Upper lobe of right lung (tissue), 1 donor: ENCODE results near the gene WDR62. TPM values are rescaled to one million over a fixed set of nuclear protein-coding genes. Genes with fewer than 3 reads are reported as not detected.
A peak's percentile ranks its signal among the peaks of the same experiment; 100 is the strongest.

Experiments
- ATAC-seq: fragments of 200-7000 bp; cut with Tn5 transposase; one replicate; pipeline ENCODE4 v1.9.1; 2020; ENCODE audit warnings: mild to moderate bottlenecking, moderate library complexity
- DNase-seq: peaks from one replicate; pipeline ENCODE4 v3.0.0-alpha.2; 2020
- H3K27ac ChIP-seq: fragments of 200-600 bp; one replicate; pipeline ENCODE4 v1.8.0; 2022
- H3K27me3 ChIP-seq: fragments of 200-600 bp; one replicate; pipeline ENCODE4 v1.8.0; 2022; ENCODE audit warnings: mild to moderate bottlenecking
- H3K36me3 ChIP-seq: fragments of 200-600 bp; one replicate; pipeline ENCODE4 v1.8.0; 2022
- H3K4me1 ChIP-seq: fragments of 200-600 bp; one replicate; pipeline ENCODE4 v1.8.0; 2022
- H3K4me3 ChIP-seq: fragments of 200-600 bp; one replicate; pipeline ENCODE4 v1.8.0; 2022; ENCODE audit warnings: mild to moderate bottlenecking
- H3K9me3 ChIP-seq: fragments of 200-600 bp; one replicate; pipeline ENCODE4 v1.8.0; 2022
- intact Hi-C: fragments of 100-400 bp; cut with DNase I; formaldehyde crosslinking; loops from one replicate; pipeline ENCODE4 v1.11.0; 2022
- total RNA-seq: library from RNA; stranded (reverse); fragmentation: NEBNext Ultra II Directional; extraction: Animal tissue kit (Norgen Biotek cat#: 25700); gene quantifications from one replicate; pipeline ENCODE4 v1.2.1, GENCODE V29; 2021
- TF ChIP-seq, protein P1 (sequence below): fragments of 200-600 bp; IDR thresholded peaks from one replicate; pipeline ENCODE4 v1.8.0; 2022; ENCODE audit warnings: antibody characterized with exemption
- donor health status: DM: no; HTN: yes; CAD: no; lungs with severe emphysema.

The WDR62 gene
- total RNA-seq, 1 donor from 2014 or later = 0.93 TPM

DNA sequence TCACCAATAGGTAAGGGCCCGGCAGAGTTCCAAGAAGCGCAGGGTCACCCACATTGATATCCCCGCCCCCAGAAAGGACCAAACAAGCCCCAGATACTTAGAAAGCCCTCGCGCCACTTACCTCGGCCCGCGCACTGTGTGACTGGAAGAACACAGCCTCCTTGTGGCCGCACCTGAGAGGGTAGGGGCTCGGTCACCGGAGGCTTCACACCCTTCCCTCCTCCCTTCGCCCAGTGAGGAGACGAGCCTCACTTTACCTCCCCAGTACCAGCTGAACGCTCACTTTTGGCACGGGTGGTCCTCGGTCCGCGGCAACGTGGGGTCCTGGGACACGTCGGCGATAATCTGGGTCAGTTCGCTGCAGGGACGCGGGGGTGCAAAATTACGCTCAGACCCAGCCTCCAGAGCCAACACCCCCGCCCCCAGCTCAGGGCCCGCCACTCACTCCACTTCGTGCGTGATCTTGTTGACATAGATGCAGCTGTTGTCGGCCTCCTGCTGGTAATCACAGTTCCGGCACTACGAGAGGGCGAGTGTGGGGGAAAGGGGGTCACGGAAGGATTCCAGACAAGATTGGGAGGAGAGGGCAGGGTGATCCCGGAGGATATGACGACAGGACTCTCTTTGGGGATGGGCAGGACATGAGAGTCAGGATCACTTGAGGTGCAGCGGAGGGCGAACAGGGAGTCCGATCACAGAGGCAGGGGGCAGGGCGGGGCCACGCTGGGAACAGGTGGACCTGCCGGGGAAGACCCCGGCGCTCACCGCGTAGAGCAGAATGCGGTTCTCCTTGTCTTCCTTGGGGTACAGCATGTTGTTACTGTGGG, 59.4 kb downstream of the WDR62 start:
- intact Hi-C loops = no loop called here
- ATAC-seq = no peak
- DNase-seq = no peak
- peak overlapping the region; percentile 85 for H3K27ac ChIP-seq
- H3K27me3 ChIP-seq = no peaks in the 10 kb centered on the region
- H3K9me3 ChIP-seq = no peaks in the 10 kb centered on the region
- peaks cover 12% of the 10 kb centered on the region for H3K4me1 ChIP-seq
- H3K36me3 ChIP-seq = peaks cover 28% of the 10 kb centered on the region
- peak overlapping the region; percentile 77 for H3K4me3 ChIP-seq
- TF ChIP-seq, protein P1, sequence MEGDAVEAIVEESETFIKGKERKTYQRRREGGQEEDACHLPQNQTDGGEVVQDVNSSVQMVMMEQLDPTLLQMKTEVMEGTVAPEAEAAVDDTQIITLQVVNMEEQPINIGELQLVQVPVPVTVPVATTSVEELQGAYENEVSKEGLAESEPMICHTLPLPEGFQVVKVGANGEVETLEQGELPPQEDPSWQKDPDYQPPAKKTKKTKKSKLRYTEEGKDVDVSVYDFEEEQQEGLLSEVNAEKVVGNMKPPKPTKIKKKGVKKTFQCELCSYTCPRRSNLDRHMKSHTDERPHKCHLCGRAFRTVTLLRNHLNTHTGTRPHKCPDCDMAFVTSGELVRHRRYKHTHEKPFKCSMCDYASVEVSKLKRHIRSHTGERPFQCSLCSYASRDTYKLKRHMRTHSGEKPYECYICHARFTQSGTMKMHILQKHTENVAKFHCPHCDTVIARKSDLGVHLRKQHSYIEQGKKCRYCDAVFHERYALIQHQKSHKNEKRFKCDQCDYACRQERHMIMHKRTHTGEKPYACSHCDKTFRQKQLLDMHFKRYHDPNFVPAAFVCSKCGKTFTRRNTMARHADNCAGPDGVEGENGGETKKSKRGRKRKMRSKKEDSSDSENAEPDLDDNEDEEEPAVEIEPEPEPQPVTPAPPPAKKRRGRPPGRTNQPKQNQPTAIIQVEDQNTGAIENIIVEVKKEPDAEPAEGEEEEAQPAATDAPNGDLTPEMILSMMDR = no peak

DNA sequence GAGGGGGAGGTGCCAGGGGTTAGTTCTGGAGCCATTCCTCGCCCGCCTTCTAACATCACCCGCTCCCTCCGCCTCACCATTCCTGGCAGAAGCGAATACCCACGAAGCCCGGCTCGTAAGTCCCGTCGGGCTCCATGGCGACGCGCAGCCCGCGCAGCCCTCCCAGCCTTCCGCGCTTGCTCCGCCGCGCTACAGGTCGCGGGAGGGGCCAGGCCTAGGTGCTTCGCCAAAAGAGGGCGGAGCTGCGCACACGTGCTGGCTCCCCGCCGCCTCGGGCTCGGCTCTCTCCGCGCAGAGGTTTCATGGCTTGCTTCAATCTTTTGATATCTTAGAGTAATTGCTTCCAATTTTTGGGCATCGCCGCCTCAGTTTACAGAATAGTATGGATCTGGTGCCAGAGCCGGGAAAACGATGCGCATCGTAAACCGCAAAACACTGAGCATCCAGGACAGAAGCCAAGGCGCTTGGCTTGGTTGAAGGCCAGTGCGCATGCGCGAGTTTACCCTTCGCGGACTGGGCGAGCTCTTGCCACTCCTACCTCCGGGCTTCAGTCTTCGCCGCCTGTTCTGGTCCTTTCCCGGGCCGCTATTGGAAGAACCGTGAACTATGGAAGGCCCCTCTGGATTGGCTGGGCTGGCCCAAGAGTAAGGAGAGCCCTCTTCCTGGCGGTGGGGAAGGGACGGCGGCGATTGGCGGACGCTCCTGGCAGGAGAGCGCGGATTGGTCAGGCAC, 60.2 kb downstream of the WDR62 start, which contains the start of gene POLR2I:
Gene POLR2I (minus strand): TSS at position 155 of the 732 bp plus-strand sequence. CDS start 19 bp downstream, at position 136.
- no peaks in the 10 kb centered on the region for H3K9me3 ChIP-seq
- ATAC-seq (peak; percentile 95), DNase-seq (peak; percentile 99)
- H3K4me3 ChIP-seq = peak within 1 kb of the TSS; percentile 77
- H3K27ac ChIP-seq = peak within 1 kb of the TSS; percentile 85
- no peaks in the 10 kb centered on the region for H3K27me3 ChIP-seq
- peaks cover 28% of the 10 kb centered on the region for H3K36me3 ChIP-seq
- intact Hi-C loops = no loop called here
- peaks cover 12% of the 10 kb centered on the region for H3K4me1 ChIP-seq
- TF ChIP-seq, protein P1 = no peak

DNA sequence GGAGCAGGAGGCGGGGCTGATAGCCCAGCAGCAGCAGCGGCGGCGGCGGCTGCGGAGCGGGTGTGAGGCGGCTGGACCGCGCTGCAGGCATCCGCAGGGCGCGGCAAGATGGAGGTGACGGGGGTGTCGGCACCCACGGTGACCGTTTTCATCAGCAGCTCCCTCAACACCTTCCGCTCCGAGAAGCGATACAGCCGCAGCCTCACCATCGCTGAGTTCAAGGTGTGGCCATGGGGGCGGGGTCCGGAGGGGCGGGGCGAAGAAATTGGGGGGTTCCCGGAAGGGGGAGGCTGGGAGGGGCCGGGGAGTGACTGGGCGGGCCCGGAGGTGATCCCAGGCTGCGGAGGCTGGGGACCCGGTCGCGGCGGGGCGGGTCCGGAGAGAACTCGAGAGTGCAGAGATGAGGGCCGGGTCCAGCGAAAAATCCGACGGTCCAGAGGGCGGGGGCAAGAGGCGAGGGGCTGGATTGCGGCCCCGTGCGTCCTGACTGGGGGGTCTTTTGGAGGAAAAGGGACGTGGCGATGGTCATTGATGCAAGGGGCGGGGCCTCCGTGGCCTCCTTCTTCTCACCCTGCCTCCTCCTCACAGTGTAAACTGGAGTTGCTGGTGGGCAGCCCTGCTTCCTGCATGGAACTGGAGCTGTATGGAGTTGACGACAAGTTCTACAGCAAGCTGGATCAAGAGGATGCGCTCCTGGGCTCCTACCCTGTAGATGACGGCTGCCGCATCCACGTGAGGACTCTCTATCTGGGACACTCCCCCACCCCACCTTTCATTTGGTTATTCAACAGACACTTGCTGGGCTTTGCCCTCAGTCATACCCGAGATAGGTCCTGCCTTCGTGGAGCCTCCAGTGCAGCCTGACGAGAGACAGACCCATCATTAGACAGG, 61.0 kb downstream of the WDR62 start, which contains the start of gene TBCB:
Gene TBCB (plus strand): TSS at position 16 of the 891 bp plus-strand sequence. CDS start 93 bp downstream, at position 109.
- Histone ChIP-seq H3K27me3 (no peaks in the 10 kb centered on the region), H3K27ac (peak within 1 kb of the TSS; percentile 85), H3K4me3 (peak within 1 kb of the TSS; percentile 77), H3K4me1 (peaks cover 12% of the 10 kb centered on the region), H3K36me3 (peaks cover 35% of the 10 kb centered on the region), H3K9me3 (no peaks in the 10 kb centered on the region)
- DNase-seq (peak; percentile 93), ATAC-seq (peak; percentile 77)
- TF ChIP-seq, protein P1 = no peak
- intact Hi-C loops = no loop called here

DNA sequence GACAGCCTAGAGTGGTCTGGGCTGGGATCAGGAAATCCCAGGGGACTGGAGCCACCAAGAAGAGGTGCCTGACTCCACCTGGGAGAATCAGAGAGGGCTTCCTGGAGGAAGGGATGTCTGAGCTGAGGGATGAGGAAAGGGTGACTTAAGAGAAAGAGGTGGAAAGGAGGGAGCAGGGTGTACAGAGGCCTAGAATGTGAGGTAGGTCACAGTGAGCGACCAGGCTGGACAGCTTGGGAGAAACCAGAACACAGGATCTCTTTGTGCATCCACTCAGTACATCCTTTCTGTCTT, 61.6 kb downstream of the WDR62 start:
- Histone ChIP-seq H3K4me3 (peak overlapping the region; percentile 77), H3K27me3 (no peaks in the 10 kb centered on the region), H3K9me3 (no peaks in the 10 kb centered on the region), H3K27ac (peak overlapping the region; percentile 85), H3K36me3 (peaks cover 36% of the 10 kb centered on the region), H3K4me1 (peaks cover 12% of the 10 kb centered on the region)
- DNase-seq (no peak), ATAC-seq (no peak)
- intact Hi-C loops = no loop called here
- TF ChIP-seq, protein P1 = no peak
